ENCODE measurements around the gene CCDC69.

- TF ChIP-seq POLR2A (IDR thresholded peaks at IDR 0.05; ENCODE audit: low read length) (no peak), GATA1 (IDR thresholded peaks at IDR 0.05; ENCODE audit: low read depth, low read length) (no peak)
Measured at GRCh38 chr5:151178372-151178771, 45.5 kb downstream of the CCDC69 start.

All from erythroblast (primary cell).